Transverse colon (tissue), 3 donors: ENCODE results near the gene SLC39A11.
A peak's percentile ranks its signal among the peaks of the same experiment; 100 is the strongest.

Experiments
- POLR2A ChIP-seq: fragments of 450-650 bp; IDR thresholded peaks from one replicate; pipeline ENCODE4 v1.6.1; 2016; ENCODE audit warnings: antibody characterized with exemption, mild to moderate bottlenecking, moderate library complexity
- POLR2AphosphoS5 ChIP-seq, 3 donors: sonication (generic); formaldehyde crosslinking; IDR thresholded peaks; one replicate each; pipeline ENCODE4 v1.6.1; 2016; ENCODE audit warnings: antibody characterized with exemption in 3 of 3

GRCh38 chr17:72631949-72632684 is 460.4 kb downstream of the SLC39A11 start:
- peak; percentile 55 to 83 (median 77) for TF ChIP-seq POLR2AphosphoS5 (IDR thresholded peaks at IDR 0.05)
- TF ChIP-seq POLR2A: peak; percentile 51
